Endothelial cell of umbilical vein (primary cell): ENCODE measurements around the gene PRDX4. TPM values are rescaled to one million over a fixed set of nuclear protein-coding genes. Genes with fewer than 3 reads are reported as not detected.

Experiments used
- BruUV-seq: library from RNA; stranded (reverse); fragments of 400-500 nt; replicated peaks from 2 replicates; lab custom pipeline; 2021; lab: Mats Ljungman, UMichigan
- CTCF ChIA-PET: fragments of 300-600, 350-600 bp; sonication (Branson Sonifier 250); formaldehyde crosslinking; loops from one replicate; lab custom pipeline; 2021; ENCODE audit warnings: antibody characterized with exemption, inconsistent platforms; lab: Charles Lee
- POLR2A ChIA-PET: fragments of 300-600, 350-600 bp; sonication (Branson Sonifier 250); formaldehyde crosslinking; loops from one replicate; lab custom pipeline; 2021; ENCODE audit warnings: antibody characterized with exemption, inconsistent platforms; lab: Charles Lee
- DNase-seq: peaks from one replicate; pipeline ENCODE4 v3.0.0-alpha.2; 2011; ENCODE audit warnings: low read depth, low spot score
- FAIRE-seq: peaks from 2 replicates; lab custom pipeline; 2011; peaks lifted over from hg19 to GRCh38; lab: Jason Lieb, UNC
- H2AFZ ChIP-seq: 2 replicates; pipeline ENCODE4 v1.6.0; 2012; ENCODE audit warnings: low read depth, low read length, control low read depth, inconsistent platforms
- H3K27ac ChIP-seq: 2 replicates; pipeline ENCODE4 v1.5.1; 2011; ENCODE audit warnings: low read depth, mild to moderate bottlenecking, control low read depth, low read length, moderate library complexity; ENCODE audit not compliant: insufficient read depth
- H3K27me3 ChIP-seq, 2 experiments: 2 replicates each; pipeline versions ENCODE4 v1.6.0 to v1.6.1; 2011; ENCODE audit warnings: low read length in 2 of 2, mixed read lengths in 1 of 2; ENCODE audit not compliant: control insufficient read depth in 2 of 2, insufficient read depth in 2 of 2
- H3K36me3 ChIP-seq, 2 experiments: 2 replicates in 1 of 2; 3 replicates in 1 of 2; pipeline ENCODE4 v1.5.1; 2011; ENCODE audit warnings: low read length in 2 of 2, mild to moderate bottlenecking in 1 of 2, moderate library complexity in 1 of 2; ENCODE audit not compliant: control insufficient read depth in 2 of 2, insufficient read depth in 2 of 2; ENCODE audit errors: extremely low read depth in 1 of 2
- H3K4me1 ChIP-seq: 3 replicates; pipeline ENCODE4 v1.5.1; 2011; ENCODE audit warnings: mild to moderate bottlenecking, low read length; ENCODE audit not compliant: control insufficient read depth, insufficient read depth; ENCODE audit errors: extremely low read depth
- H3K4me2 ChIP-seq: 2 replicates; pipeline ENCODE4 v1.6.1; 2011; ENCODE audit warnings: low read length, control low read depth, mixed read lengths; ENCODE audit not compliant: insufficient read depth
- H3K4me3 ChIP-seq, 3 experiments: fragments of 200-600 bp in 1 of 3; sonication (generic), shearing (Covaris generic) in 1 of 3; replicated peaks in 1 of 3; 2 replicates each; pipeline ENCODE4 v1.5.1; 2011 to 2016; ENCODE audit warnings: control low read depth in 3 of 3, low read length in 3 of 3, mild to moderate bottlenecking in 2 of 3, inconsistent platforms in 1 of 3, low read depth in 1 of 3, moderate library complexity in 1 of 3; ENCODE audit not compliant: insufficient read depth in 1 of 3
- H3K79me2 ChIP-seq: 2 replicates; pipeline ENCODE4 v1.6.0; 2012; ENCODE audit warnings: low read length, inconsistent platforms; ENCODE audit not compliant: control insufficient read depth, insufficient read depth
- H3K9ac ChIP-seq: replicated peaks from 2 replicates; pipeline ENCODE3; 2011; ENCODE audit warnings: low read length, control low read depth; ENCODE audit not compliant: insufficient read depth; ENCODE audit errors: extremely low read depth
- H3K9me1 ChIP-seq: replicated peaks from 3 replicates; pipeline ENCODE4 v1.6.0; 2011; ENCODE audit warnings: mild to moderate bottlenecking, low read length; ENCODE audit not compliant: control insufficient read depth, insufficient read depth; ENCODE audit errors: extremely low read depth
- H3K9me3 ChIP-seq: replicated peaks from 2 replicates; pipeline ENCODE4 v1.5.1; 2012; ENCODE audit warnings: low read length, inconsistent platforms; ENCODE audit not compliant: control insufficient read depth, insufficient read depth
- H4K20me1 ChIP-seq: replicated peaks from 2 replicates; pipeline ENCODE3; 2011; ENCODE audit warnings: mild to moderate bottlenecking, low read length; ENCODE audit not compliant: control insufficient read depth, insufficient read depth; ENCODE audit errors: extremely low read depth
- CTCF ChIP-seq, 2 donors: IDR thresholded peaks; 1 replicate in 1 of 2; 2 replicates in 1 of 2; pipeline ENCODE4 v1.5.1; 2011; ENCODE audit warnings: low read length in 2 of 2, mild to moderate bottlenecking in 2 of 2, moderate library complexity in 2 of 2, control low read depth in 1 of 2, inconsistent platforms in 1 of 2, low read depth in 1 of 2; ENCODE audit not compliant: insufficient read depth in 1 of 2; ENCODE audit errors: extremely low read depth in 1 of 2
- EZH2 ChIP-seq: IDR thresholded peaks from 2 replicates; pipeline ENCODE4 v1.6.1; 2012; ENCODE audit warnings: borderline replicate concordance, low read depth, mild to moderate bottlenecking, moderate library complexity, low read length, inconsistent platforms; ENCODE audit not compliant: severe bottlenecking
- GATA2 ChIP-seq: IDR thresholded peaks from 2 replicates; pipeline ENCODE4 v1.7.0; 2011; ENCODE audit warnings: low read depth, mild to moderate bottlenecking, moderate library complexity, mixed read lengths, low read length; ENCODE audit not compliant: insufficient read length, insufficient read depth
- JUN ChIP-seq: IDR thresholded peaks from 2 replicates; pipeline ENCODE4 v1.6.1; 2011; ENCODE audit warnings: borderline replicate concordance, low read depth; ENCODE audit not compliant: insufficient read length, insufficient read depth
- MAX ChIP-seq: IDR thresholded peaks from 2 replicates; pipeline ENCODE4 v1.6.1; 2011; ENCODE audit not compliant: insufficient read depth, insufficient read length
- MYC ChIP-seq: IDR thresholded peaks from one replicate; pipeline ENCODE4 v1.6.1; 2011; ENCODE audit warnings: mild to moderate bottlenecking, low read depth, low read length
- POLR2A ChIP-seq: IDR thresholded peaks from 2 replicates; pipeline ENCODE4 v1.6.1; 2012; ENCODE audit warnings: low read depth, mild to moderate bottlenecking, control low read depth, low read length
- POLR2AphosphoS5 ChIP-seq: IDR thresholded peaks from 2 replicates; pipeline ENCODE4 v1.6.1; 2012; ENCODE audit warnings: low read depth, mild to moderate bottlenecking, control low read depth, low read length, moderate library complexity; ENCODE audit not compliant: insufficient read depth
- dilution Hi-C: fragments of 300-500 bp; cut with MboI; formaldehyde crosslinking; loops from one replicate; pipeline ENCODE4 v1.15.0; 2019; ENCODE audit warnings: low sequenced_read_pairs; ENCODE audit not compliant: extremely low pct_ligation_motif_present
- intact Hi-C: fragments of 100-400 bp; cut with micrococcal nuclease; formaldehyde crosslinking; loops from one replicate; pipeline ENCODE4 v1.10.0; 2022
- polyA plus RNA-seq, 4 experiments: library from polyadenylated mRNA; depleted of rRNA in 3 of 4; stranded (reverse) in 3 of 4; unstranded in 1 of 4; fragments of >200 nt; gene quantifications; 2 replicates each; pipeline versions ENCODE4 v1.2.1 to v1.2.3, GENCODE V29; 2011 to 2012; ENCODE audit warnings: missing spikeins in 1 of 4
- total RNA-seq: library from RNA; stranded (reverse); gene quantifications from 2 replicates; pipeline ENCODE4 v1.2.3, GENCODE V29; 2021

Gene PRDX4
- total and polyA plus RNA-seq, 2 donors (not counting 3 experiments of a cell fraction or from before 2014, with no cell fraction given), result 144 to 145 TPM

GRCh38 chrX:23628131-23628530 lies 39.2 kb upstream of the PRDX4 start:
- Histone ChIP-seq H3K4me2 (no peak overlapping the region), H2AFZ (no peak overlapping the region), H3K36me3 (no peaks in the 10 kb centered on the region), H3K9me3 (no peaks in the 10 kb centered on the region), H3K9ac (no peak overlapping the region), H3K9me1 (no peaks in the 10 kb centered on the region), H3K4me1 (no peaks in the 10 kb centered on the region), H3K27me3 (no peaks in the 10 kb centered on the region), H3K27ac (no peak overlapping the region), H3K4me3 (no peak overlapping the region), H3K79me2 (no peaks in the 10 kb centered on the region), H4K20me1 (no peaks in the 10 kb centered on the region)
- dilution Hi-C loops (no loop called here), intact Hi-C loops (no loop called here)
- ChIA-PET POLR2A (no interaction called here), CTCF (no interaction called here)
- TF ChIP-seq POLR2A (no peak), POLR2AphosphoS5 (no peak), GATA2 (no peak), CTCF (IDR thresholded peaks at IDR 0.05; ENCODE audit: extremely low read depth in 1 of 2, insufficient read depth in 1 of 2, low read depth in 1 of 2, low read length in 2 of 2) (no peak), EZH2 (no peak), MAX (no peak), JUN (no peak), MYC (no peak)
- DNase-seq (no peak), FAIRE-seq (no peak)
- BruUV-seq, result no TSS peak
